Spinal cord (tissue), 10 donors: Measurements from ENCODE around the gene SMU1. TPM values are rescaled to one million over a fixed set of nuclear protein-coding genes. Genes with fewer than 3 reads are reported as not detected.

Experiments
- DNase-seq, 6 donors: peaks; one replicate each; pipeline versions ENCODE4 v3.0.0 to v3.0.0-alpha.2; 2013 to 2015; ENCODE audit warnings: low spot score in 6 of 6, low read depth in 4 of 6
- H3K27ac ChIP-seq: one replicate; pipeline ENCODE4 v1.5.1; 2013; ENCODE audit warnings: low read depth, low read length, control low read depth
- H3K27me3 ChIP-seq: one replicate; pipeline ENCODE4 v1.6.1; 2013; ENCODE audit warnings: low read length; ENCODE audit not compliant: control insufficient read depth, insufficient read depth
- H3K36me3 ChIP-seq: one replicate; pipeline ENCODE4 v1.6.1; 2013; ENCODE audit warnings: low read length; ENCODE audit not compliant: control insufficient read depth, insufficient read depth
- H3K4me1 ChIP-seq: one replicate; pipeline ENCODE4 v1.6.1; 2013; ENCODE audit warnings: low read length; ENCODE audit not compliant: control insufficient read depth, insufficient read depth
- H3K4me3 ChIP-seq: one replicate; pipeline ENCODE4 v1.5.1; 2013; ENCODE audit warnings: low read depth, low read length, control low read depth
- H3K9me3 ChIP-seq: one replicate; pipeline ENCODE4 v1.6.1; 2013; ENCODE audit warnings: low read length; ENCODE audit not compliant: control insufficient read depth, insufficient read depth
- WGBS: methylation state at CpG from one replicate; pipeline ENCODE4 v1.1.5; 2013; ENCODE audit warnings: missing lambda C conversion rate; ENCODE audit not compliant: insufficient coverage; 5-methylcytosine and 5-hydroxymethylcytosine counted together
- polyA plus RNA-seq, 2 donors: library from polyadenylated mRNA; unstranded; fragments of 120-200 nt; gene quantifications; one replicate each; pipeline ENCODE4 v1.2.1, GENCODE V29; 2013; ENCODE audit not compliant: insufficient read length in 2 of 2
- total RNA-seq, 2 donors: library from RNA; depleted of rRNA in 1 of 2; stranded (reverse); fragments of 120-200 nt in 1 of 2; fragments of >200 nt in 1 of 2; gene quantifications; one replicate each; pipeline versions ENCODE4 v1.2.3 to v1.2.4, GENCODE V29; 2013 to 2014
- donor health status: healthy.

The SMU1 gene
- total and polyA plus RNA-seq, 4 donors: 24.0 to 45.3 (median 31.0) TPM

DNA sequence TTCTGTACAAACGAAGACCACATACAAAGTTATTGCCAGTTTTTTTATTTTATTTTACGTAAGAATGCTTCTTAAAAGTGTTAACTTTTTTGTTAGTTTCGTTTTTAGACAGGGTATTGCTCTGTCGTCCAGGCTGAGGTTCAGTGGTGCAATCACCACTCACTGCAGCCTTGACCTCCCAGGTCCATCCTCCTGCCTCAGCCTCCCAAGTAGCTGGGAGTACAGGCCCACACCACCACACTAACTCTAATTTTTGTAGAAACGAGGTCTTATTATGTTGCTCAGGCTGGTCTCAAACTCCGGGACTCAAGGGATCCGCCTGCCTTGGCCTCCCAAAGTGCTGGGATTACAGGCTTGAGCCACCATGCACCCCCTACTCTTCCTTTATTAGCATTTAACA lies 53.7 kb downstream of the SMU1 start:
- Histone ChIP-seq H3K27ac (no peak overlapping the region), H3K4me3 (no peak overlapping the region), H3K9me3 (no peaks in the 10 kb centered on the region), H3K27me3 (no peaks in the 10 kb centered on the region), H3K4me1 (peaks cover 24% of the 10 kb centered on the region), H3K36me3 (peaks cover 22% of the 10 kb centered on the region)
- no peak for DNase-seq
- WGBS: 97% methylated on average over 3 of the region's 7 CpGs

DNA sequence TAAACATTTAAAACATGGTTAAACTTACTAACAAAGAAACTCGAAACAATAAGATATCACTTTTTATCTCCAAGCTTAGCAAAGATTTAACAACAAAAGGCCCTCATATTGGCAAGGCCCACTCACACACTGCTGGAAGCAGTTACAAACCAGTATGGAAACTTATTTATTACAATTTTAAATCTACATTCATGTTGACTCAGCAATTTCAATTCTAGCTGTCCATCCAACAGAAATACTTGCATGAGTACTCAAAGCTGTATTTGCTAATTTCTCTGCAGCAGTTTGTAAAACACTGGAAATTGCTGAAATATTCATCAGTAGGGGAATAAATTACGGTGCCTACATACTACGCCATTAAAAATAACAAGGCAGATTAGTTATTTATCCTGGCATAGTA lies 54.2 kb downstream of the SMU1 start:
- no peak overlapping the region for H3K4me3 ChIP-seq
- WGBS: 80% methylated on average over 1 of the region's 3 CpGs
- peaks cover 20% of the 10 kb centered on the region for H3K4me1 ChIP-seq
- no peak overlapping the region for H3K27ac ChIP-seq
- H3K9me3 ChIP-seq: no peaks in the 10 kb centered on the region
- H3K36me3 ChIP-seq: peaks cover 18% of the 10 kb centered on the region
- H3K27me3 ChIP-seq: no peaks in the 10 kb centered on the region
- DNase-seq: no peak

DNA sequence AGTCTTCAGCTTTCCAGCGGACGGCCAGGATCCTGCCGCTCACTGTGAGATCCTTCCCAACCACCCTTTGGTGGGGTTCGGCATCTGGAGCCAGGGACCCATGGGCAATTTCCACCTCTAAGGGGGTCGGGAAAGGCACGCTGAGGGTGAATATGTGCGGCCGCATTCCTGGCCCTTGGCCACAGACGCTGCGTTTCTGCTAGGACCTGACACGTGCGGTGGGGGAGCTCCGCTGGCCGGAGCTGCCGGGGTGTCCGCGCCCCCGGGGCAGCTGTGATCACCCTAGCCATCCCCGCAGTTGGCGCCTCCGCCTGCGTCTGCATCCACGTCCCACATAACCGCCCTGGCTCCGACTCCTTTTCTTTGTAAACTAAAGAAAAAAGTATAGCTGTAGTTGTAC lies 56.7 kb downstream of the SMU1 start:
- Histone ChIP-seq H3K27ac (no peak overlapping the region), H3K9me3 (no peaks in the 10 kb centered on the region), H3K4me3 (no peak overlapping the region), H3K36me3 (peaks cover 11% of the 10 kb centered on the region), H3K4me1 (peaks cover 13% of the 10 kb centered on the region), H3K27me3 (no peaks in the 10 kb centered on the region)
- no peak for DNase-seq
- WGBS: 76% methylated on average over 16 of the region's 25 CpGs

DNA sequence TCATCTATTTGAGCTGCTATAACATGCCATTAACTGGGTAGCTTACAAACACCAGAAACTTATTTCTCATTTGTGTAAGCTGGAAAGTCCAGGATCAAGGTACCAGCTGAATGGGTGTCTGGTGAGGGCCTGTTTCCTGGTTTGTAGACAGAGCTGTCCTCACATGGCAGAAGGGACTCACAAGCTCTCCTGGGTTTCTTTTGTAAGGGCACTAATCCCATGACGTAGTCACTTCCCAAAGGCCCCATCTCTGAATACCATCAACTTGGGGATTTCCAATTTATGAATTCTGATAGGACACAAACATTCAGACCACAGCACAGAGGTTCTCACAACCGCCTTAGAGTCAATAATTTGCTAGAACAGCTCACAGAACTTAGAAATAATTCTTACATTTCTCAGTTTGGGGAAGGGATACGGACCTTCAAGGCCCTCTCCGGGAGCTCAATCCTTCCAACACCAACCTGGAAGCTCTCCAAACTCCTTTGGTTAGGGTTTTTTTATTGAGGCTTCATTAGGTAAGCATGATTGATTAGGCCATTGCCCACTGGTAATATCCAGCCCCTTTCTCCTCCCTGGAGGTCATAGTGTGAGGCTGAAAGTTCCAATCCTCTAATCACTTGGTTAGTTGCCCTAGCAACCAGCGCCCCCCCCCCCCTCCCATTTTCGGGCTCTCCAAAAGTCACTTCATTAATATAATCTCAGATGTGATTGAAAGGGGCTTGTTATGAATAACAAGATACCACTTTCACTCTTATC lies 59.0 kb downstream of the SMU1 start:
- no peaks in the 10 kb centered on the region for H3K4me1 ChIP-seq
- H3K27me3 ChIP-seq: no peaks in the 10 kb centered on the region
- H3K36me3 ChIP-seq: peaks cover 11% of the 10 kb centered on the region
- DNase-seq: no peak
- no peak overlapping the region for H3K4me3 ChIP-seq
- no peaks in the 10 kb centered on the region for H3K9me3 ChIP-seq
- 75% methylated on average over 1 of the region's 6 CpGs for WGBS
- no peak overlapping the region for H3K27ac ChIP-seq

DNA sequence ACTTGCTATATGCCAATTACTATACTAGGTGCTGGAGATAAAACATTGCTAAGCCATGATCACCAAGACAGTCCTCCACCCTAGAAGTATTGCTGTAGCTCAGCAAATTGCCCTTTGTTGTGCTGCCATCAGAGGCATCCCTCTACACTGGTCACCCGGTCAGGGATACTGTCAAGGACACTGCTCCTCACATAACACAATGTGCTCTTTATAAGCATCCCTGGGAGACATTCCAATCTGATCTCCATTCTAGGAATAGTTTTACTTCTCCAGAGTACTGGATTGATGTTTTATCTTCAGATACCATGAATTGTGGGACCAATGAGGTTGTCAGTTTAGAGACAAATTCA lies 61.8 kb downstream of the SMU1 start:
- DNase-seq: no peak

DNA sequence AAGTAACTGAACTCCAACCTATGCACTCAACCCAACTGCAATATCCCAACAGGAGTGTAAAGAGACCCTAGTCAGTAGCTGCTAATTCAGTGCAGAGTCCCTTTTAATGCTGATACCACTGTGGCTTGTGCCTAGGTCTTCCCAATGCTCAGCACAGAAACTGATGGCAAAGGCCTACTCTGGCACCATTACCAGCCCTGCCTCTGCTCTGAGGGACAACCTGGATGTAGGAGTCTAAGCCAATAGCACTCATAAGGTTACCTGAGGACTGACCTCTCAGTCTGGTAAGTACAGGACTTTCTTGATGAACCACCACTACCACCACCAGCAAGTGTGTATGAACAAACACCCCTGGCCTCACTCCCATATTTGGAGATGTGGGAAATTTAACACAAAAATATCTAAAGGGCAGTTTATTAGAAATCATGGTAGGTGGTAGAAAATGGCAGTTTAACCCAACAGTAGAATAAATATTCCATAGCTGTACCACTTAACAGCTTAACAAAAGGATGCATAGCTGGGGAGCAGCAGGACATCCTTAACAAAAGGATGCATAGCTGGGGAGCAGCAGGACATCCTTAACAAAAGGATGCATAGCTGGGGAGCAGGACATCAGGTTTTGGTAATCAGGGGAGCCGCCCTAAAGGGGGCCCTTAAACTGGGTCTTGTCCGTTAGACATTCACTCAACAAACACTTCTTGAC lies 62.4 kb downstream of the SMU1 start:
- peaks cover 3% of the 10 kb centered on the region for H3K36me3 ChIP-seq
- H3K27me3 ChIP-seq: no peaks in the 10 kb centered on the region
- 100% methylated on average over 1 of the region's 2 CpGs for WGBS
- no peaks in the 10 kb centered on the region for H3K9me3 ChIP-seq
- H3K4me3 ChIP-seq: no peak overlapping the region
- no peak for DNase-seq
- no peak overlapping the region for H3K27ac ChIP-seq
- H3K4me1 ChIP-seq: no peaks in the 10 kb centered on the region

More for the DNA sequence above, 61.8 kb downstream of the SMU1 start:
- no peaks in the 10 kb centered on the region for H3K9me3 ChIP-seq
- H3K27ac ChIP-seq: no peak overlapping the region
- no peaks in the 10 kb centered on the region for H3K27me3 ChIP-seq
- H3K36me3 ChIP-seq: peaks cover 6% of the 10 kb centered on the region
- H3K4me1 ChIP-seq: no peaks in the 10 kb centered on the region
- H3K4me3 ChIP-seq: no peak overlapping the region
- WGBS: 50% methylated on average over 1 of the region's 1 CpG

DNA sequence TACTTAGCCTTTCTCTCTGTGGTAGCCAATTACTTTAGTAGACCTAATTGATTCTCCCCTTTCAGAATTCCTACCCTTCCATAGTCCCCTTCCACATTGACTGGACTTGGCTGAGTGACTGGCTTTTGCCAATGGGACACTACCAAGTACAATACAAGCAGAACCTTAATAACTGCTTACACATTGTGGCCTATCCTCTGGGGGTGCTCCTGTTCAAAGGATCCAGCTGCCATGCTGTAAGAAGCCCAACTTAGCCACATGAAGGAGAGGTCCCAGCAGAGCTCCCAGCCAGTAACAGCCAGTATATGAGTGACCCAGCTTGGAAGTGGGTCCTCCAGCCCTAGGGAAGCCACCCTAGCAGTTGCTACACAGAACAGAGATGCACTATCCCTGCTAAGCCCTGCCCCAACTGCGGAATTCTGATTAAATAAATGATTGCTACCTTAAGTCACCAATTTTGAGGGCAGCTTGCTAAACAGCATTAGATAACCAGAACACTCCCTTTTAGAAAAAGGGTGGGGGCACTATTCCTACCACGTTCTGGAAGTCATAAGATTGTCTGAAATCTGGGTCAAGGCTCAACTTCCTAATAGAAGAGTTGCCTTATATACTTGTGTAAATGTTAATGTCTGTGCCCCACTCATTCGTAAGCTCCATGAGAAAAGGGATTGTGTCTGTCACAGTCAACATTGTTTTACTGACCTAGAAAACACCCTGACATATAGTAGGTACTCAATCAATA lies 64.0 kb downstream of the SMU1 start:
- no peaks in the 10 kb centered on the region for H3K9me3 ChIP-seq
- 100% methylated on average over 1 of the region's 3 CpGs for WGBS

DNA sequence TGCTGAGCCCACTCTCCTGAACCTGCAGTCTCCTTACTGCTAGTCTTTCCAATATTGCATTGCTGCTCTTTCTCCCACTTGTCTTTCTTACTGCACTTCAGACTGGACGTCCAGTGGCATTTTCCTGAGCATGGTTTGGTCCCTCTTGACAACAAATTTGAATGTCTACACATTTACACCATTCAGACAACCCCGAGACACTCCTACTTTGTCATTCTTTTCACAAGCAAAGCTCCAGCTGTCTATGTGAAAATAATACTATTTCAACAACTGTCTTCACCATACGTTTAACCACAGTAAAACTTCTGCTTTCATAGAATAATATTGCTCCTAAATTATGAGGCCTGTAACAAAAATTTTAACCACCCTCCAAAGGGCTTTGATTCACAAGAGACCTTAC lies 64.6 kb downstream of the SMU1 start:
- WGBS: 40% methylated on average over 1 of the region's 3 CpGs
- Histone ChIP-seq H3K4me1 (no peaks in the 10 kb centered on the region), H3K4me3 (no peak overlapping the region), H3K9me3 (no peaks in the 10 kb centered on the region), H3K27ac (no peak overlapping the region), H3K27me3 (no peaks in the 10 kb centered on the region), H3K36me3 (no peaks in the 10 kb centered on the region)
- DNase-seq: no peak

More for the DNA sequence above, 64.0 kb downstream of the SMU1 start:
- H3K27ac ChIP-seq: no peak overlapping the region
- H3K36me3 ChIP-seq: no peaks in the 10 kb centered on the region
- no peak overlapping the region for H3K4me3 ChIP-seq
- no peaks in the 10 kb centered on the region for H3K27me3 ChIP-seq
- H3K4me1 ChIP-seq: no peaks in the 10 kb centered on the region
- no peak for DNase-seq

DNA sequence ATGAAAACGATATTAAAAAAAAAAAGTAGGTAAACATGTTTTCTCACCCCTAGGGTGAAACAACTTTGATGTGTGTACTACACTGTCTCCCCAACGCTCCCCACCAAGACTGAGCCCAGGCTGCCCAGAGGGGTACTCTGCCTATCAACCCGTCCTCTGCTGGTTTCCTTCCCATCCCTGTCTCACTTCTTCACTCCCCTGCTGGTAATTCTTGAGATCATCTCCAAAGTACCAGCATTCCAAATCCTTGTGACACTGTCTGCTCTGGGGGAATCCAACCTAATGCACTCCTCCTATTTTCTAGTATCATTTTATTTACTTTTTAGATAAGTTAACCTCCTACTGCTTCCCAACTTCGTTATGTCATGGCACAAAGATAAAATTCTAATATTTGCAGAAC lies 68.7 kb downstream of the SMU1 start:
- Histone ChIP-seq H3K36me3 (no peaks in the 10 kb centered on the region), H3K9me3 (no peaks in the 10 kb centered on the region), H3K27me3 (no peaks in the 10 kb centered on the region), H3K27ac (no peak overlapping the region), H3K4me3 (no peak overlapping the region), H3K4me1 (no peaks in the 10 kb centered on the region)
- no peak for DNase-seq
- 93% methylated on average over 2 of the region's 4 CpGs for WGBS
